ENCODE results near the gene MT3. TPM values are rescaled to one million over a fixed set of nuclear protein-coding genes. Genes with fewer than 3 reads are reported as not detected.

The MT3 gene
- total and polyA plus RNA-seq, 2 of the 8 experiments (the other 6 are each of a cell fraction or from before 2014, with no cell fraction given) = 0.17 TPM; not detected in 1

DNA sequence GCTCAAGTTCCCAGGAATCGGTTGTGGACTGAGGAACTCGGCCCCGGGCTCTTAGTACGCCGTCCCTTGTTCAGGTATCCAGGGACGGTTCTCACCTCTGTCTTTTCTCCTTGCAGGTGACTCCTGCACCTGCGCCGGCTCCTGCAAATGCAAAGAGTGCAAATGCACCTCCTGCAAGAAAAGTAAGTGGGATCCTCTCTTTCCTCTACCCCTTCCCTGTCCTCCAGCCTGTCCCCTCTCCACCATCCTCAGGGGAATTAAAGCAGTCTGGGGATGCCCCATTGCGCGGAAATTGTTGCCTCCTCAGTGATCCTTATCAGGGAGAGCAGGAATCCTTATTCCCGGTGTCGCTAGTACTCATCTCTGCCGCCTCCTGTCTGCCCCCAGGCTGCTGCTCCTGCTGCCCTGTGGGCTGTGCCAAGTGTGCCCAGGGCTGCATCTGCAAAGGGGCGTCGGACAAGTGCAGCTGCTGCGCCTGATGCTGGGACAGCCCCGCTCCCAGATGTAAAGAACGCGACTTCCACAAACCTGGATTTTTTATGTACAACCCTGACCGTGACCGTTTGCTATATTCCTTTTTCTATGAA, 19.6 kb downstream of the MT3 start:
- H4K5ac ChIP-seq (ENCODE audit: insufficient read length, low read depth, low read length) = no peak overlapping the region
- DNase-seq (ENCODE audit: low read depth in 1 of 2, low spot score in 2 of 2) (no peak), FAIRE-seq (no peak)
- H2BK20ac ChIP-seq (ENCODE audit: low read length) = no peak overlapping the region
- ChIA-PET CTCF (ENCODE audit: partially characterized antibody) (interaction anchor here (1.3 to 9.2 kb wide), 3 partner anchors 16 to 93 kb away, joined by 4 to 85 read pairs (median 5); partner anchors contain the start of gene MT1E), POLR2A (ENCODE audit: partially characterized antibody) (interaction anchor here (0.8 to 8.0 kb wide), 7 partner anchors 9 to 67 kb away, joined by 3 to 66 read pairs (median 3); partner anchors contain the start of genes MT1E and MT1H)
- peaks cover 27 to 64% (median 52%) of the 10 kb centered on the region in 4 experiments for H3K27me3 ChIP-seq (replicated peaks in 1 of 4; ENCODE audit: control insufficient read depth in 3 of 4, extremely low read depth in 1 of 4, insufficient read depth in 3 of 4, low read length in 3 of 4)
- H4K20me1 ChIP-seq (replicated peaks in 1 of 2; ENCODE audit: control insufficient read depth in 1 of 2, insufficient read depth in 2 of 2, low read length in 2 of 2) = peaks cover 0 to 2% of the 10 kb centered on the region in 2 experiments
- no peaks in the 10 kb centered on the region for H3K79me1 ChIP-seq (ENCODE audit: low read depth, low read length)
- no peak overlapping the region for H2AK5ac ChIP-seq (ENCODE audit: low read depth, low read length)
- H3K23ac ChIP-seq (ENCODE audit: insufficient read length) = no peak overlapping the region
- no peak overlapping the region for H3K4ac ChIP-seq (replicated peaks; ENCODE audit: insufficient read length, low read depth, low read length)
- 0 out of 2 replicates have a peak overlapping the region, but pooled peaks have one; percentile 11 for H2AFZ ChIP-seq (ENCODE audit: low read length)
- H3K9ac ChIP-seq (replicated peaks in 1 of 4; ENCODE audit: extremely low read depth in 1 of 4, low read depth in 3 of 4, low read length in 3 of 4) = no peak overlapping the region
- H2BK5ac ChIP-seq (ENCODE audit: low read depth, low read length) = no peak overlapping the region
- TF ChIP-seq RNF2 (IDR thresholded peaks at IDR 0.05; ENCODE audit: borderline replicate concordance, low read depth, low read length, missing control alignments, poor library complexity, severe bottlenecking) = peak; percentile 63
- TF ChIP-seq EZH2 (IDR thresholded peaks at IDR 0.05; ENCODE audit: low read depth, low read length, severe bottlenecking) = peak; percentile 82
- TF ChIP-seq KDM5A (IDR thresholded peaks at IDR 0.05; ENCODE audit: low read length) = no peak
- peak in 1 of 2 experiments; percentile 39; a peak in 1 of 4 replicates for TF ChIP-seq SIN3A (conservative IDR thresholded peaks at IDR 0.05 in 1 of 2, IDR thresholded peaks at IDR 0.05 in 1 of 2; ENCODE audit: low read depth in 1 of 2, low read length in 2 of 2)
- TF ChIP-seq SUZ12 (IDR thresholded peaks at IDR 0.05; ENCODE audit: low read length) = peak; percentile 81; the same call in 1 of the 2 replicates
- no peak for TF ChIP-seq SIX5 (IDR thresholded peaks at IDR 0.05; ENCODE audit: low read depth, low read length)
- H3K4me3 ChIP-seq (ENCODE audit: extremely low read depth in 1 of 4, insufficient read depth in 2 of 4, low read depth in 3 of 4, low read length in 4 of 4) = peak overlapping the region; percentile 35 to 62 (median 47)
- H3K23me2 ChIP-seq (ENCODE audit: low read depth, low read length) = peaks cover 11% of the 10 kb centered on the region; the same call in 1 of the 2 replicates
- no peak overlapping the region for H3K18ac ChIP-seq (ENCODE audit: extremely low read depth, low read length)
- H3K56ac ChIP-seq (replicated peaks; ENCODE audit: insufficient read length, low read depth, low read length) = no peak overlapping the region
- H3K4me1 ChIP-seq (replicated peaks in 1 of 4; ENCODE audit: control insufficient read depth in 3 of 4, insufficient read depth in 4 of 4, low read length in 3 of 4) = peaks cover 7 to 21% (median 10%) of the 10 kb centered on the region in 4 experiments
- no peak overlapping the region for H2BK15ac ChIP-seq (ENCODE audit: low read length)
- H2BK120ac ChIP-seq (replicated peaks; ENCODE audit: low read depth, low read length) = no peak overlapping the region
- H3K9me3 ChIP-seq (ENCODE audit: insufficient read depth in 2 of 2, low read depth in 1 of 2, low read length in 1 of 2) = no peaks in the 10 kb centered on the region
- WGBS, 2 experiments (ENCODE audit: extremely low coverage in 1 of 2, insufficient coverage in 1 of 2, insufficient read length in 1 of 2, insufficient replicate concordance in 2 of 2, low coverage in 1 of 2, low lambda C conversion rate in 2 of 2, missing lambda C conversion rate in 1 of 2) = 10% methylated on average over 21 of the region's 21 CpGs; no CpG with 5 or more reads in 1 of the 2 experiments
- H2BK12ac ChIP-seq (ENCODE audit: low read depth, low read length) = no peak overlapping the region
- H3K36me3 ChIP-seq (ENCODE audit: control insufficient read depth in 2 of 4, insufficient read depth in 4 of 4, low read length in 3 of 4) = no peaks in the 10 kb centered on the region
- H3K4me2 ChIP-seq (ENCODE audit: insufficient read depth in 1 of 2, low read depth in 2 of 2, low read length in 2 of 2) = peak overlapping the region; percentile 70 to 77
- no peak overlapping the region for H4K8ac ChIP-seq (ENCODE audit: extremely low read depth, insufficient read depth, low read length)
- H3K79me2 ChIP-seq (ENCODE audit: control insufficient read depth in 1 of 2, insufficient read depth in 2 of 2, low read length in 2 of 2) = no peaks in the 10 kb centered on the region
- no peak overlapping the region for H3K27ac ChIP-seq (ENCODE audit: low read depth, low read length)
- H4K91ac ChIP-seq (replicated peaks; ENCODE audit: insufficient read length, low read length) = no peak overlapping the region
- H3K14ac ChIP-seq (ENCODE audit: insufficient read length) = no peak overlapping the region

Data from H1 (cell line).